Measurements from ENCODE around the gene SEC24C.
A peak's percentile ranks its signal among the peaks of the same experiment; 100 is the strongest.
"Not testable (repeated sequence)": the region's sequence is repeated elsewhere in the genome, so short reads cannot be mapped to it uniquely, and the experiment has no call there.

The SEC24C gene

GRCh38 chr10:73730153-73730906 is 13.8 kb upstream of the SEC24C start:
- peak; percentile 56 to 95 (median 84) for DNase-seq

GRCh38 chr10:73731588-73732375 is 12.4 kb upstream of the SEC24C start:
- DNase-seq = no peak

DNA sequence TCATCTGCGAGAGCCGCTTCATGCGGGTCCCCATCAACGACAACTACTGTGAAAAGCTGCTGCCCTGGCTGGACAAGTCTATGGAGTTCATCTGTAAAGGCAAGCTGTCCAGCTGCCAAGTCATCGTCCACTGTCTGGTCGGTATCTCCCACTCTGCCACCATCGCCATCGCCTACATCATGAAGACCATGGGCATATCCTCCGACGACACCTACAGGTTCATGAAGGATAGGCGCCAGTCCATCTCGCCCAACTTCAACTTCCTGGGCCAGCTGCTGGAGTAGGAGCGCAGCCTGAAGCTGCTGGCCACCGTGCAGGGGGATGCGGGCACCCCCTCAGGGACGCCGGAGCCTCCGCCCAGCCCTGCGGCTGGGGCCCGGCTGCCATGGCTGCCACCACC is 11.7 kb upstream of the SEC24C start:
- no peak for DNase-seq

DNA sequence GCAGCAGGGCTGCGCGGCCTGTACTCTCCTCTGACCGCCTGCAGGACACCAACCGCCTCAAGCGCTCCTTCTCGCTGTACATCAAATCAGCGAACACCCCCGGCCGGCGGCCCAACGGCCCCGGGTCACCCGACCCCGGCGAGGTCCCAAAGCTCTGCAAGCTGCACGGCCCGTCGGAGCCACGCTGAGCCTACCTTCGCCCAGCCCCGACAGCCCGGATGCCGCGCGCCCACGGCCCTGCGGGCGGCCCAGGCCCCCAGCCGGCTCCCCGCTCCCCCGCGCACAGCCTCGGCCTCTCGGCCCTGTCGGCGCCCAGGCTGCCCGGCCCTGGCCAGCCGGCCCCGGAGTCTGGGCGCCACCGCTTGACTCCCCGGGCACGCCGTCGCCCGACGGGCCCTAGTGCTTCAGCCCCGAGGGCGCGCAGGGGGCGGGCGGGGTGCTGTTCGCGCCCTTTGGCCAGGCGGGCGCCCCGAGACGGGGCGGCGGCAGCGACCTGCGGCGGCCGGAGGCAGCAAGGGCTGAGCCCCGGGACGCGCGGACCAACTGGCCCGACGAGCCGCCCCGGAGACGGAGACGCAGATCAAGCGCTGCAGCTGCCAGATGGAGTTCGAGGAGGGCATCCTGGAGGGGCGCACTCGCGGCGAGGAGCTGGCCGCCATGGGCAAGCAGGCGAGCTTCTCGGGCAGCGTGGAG is 11.1 kb upstream of the SEC24C start:
- DNase-seq = no peak

- no peak for DNase-seq
These were observed 10.0 kb upstream of the SEC24C start for GRCh38 chr10:73734028-73734720.

GRCh38 chr10:73734796-73735305 is 9.3 kb upstream of the SEC24C start:
- DNase-seq = no peak

DNA sequence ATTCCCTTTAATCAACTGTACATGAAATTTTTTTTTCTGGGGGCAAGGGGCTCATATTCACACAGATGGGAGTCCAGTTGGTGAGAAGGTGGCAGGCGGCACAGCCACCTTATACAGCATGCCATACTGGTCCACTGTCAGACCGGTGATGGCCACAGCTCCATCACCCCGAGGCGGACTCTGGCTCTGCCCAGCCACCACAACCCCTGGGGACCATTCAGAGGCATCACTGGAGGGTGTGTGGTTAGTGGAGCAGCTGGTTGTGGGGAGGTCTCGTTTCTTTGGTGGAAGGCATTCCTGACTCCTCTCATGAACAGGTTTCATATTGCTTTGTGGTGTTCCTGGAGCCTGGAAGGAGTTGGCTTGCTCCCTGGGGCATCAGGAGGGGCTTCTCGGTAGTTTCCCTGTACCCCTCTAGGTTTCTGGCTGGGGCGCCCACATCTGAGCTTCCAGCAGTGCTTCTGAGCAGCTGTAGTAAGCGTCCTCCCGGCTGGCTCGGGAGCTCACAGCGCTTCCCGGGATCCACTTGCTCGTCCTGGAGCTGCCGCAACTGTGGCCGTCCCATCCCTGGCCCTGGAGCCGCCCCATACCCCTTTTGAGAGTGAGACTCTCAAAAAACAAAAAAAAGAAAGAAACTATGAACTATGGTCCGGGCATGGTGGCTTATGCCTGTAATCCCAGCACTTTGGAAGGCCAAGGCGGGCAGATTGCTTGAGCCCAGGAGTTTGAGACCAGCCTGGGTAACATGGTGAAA is 3.5 kb upstream of the SEC24C start:
- DNase-seq = not testable (repeated sequence)

GRCh38 chr10:73742454-73742734 is 1.8 kb upstream of the SEC24C start:
- DNase-seq = no peak

- DNase-seq = no peak
These were observed 756 bp upstream of the SEC24C start for GRCh38 chr10:73743327-73743904.

GRCh38 chr10:73744664-73744975 is 448 bp downstream of the SEC24C start:
- peak in 3 of 51 donors; percentile 27 to 56 (median 42) for DNase-seq

DNA sequence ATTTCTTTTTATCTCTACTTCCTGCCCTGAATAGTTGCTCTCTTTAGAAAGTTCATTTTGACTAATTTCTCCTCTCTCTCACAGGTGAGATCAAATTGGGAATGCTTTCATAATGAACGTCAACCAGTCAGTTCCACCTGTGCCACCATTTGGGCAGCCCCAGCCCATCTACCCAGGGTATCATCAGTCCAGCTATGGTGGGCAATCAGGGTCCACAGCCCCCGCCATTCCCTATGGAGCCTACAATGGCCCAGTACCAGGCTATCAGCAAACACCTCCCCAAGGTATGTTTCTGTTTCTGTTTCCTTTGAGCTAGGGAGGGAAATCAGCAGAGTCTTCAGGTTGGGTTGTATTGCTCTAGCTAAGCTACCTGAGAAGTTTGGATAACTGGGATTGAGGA is 2.5 kb downstream of the SEC24C start:
- no peak for DNase-seq

- no peak for DNase-seq
These were observed 6.6 kb downstream of the SEC24C start for GRCh38 chr10:73750819-73751218.

DNA sequence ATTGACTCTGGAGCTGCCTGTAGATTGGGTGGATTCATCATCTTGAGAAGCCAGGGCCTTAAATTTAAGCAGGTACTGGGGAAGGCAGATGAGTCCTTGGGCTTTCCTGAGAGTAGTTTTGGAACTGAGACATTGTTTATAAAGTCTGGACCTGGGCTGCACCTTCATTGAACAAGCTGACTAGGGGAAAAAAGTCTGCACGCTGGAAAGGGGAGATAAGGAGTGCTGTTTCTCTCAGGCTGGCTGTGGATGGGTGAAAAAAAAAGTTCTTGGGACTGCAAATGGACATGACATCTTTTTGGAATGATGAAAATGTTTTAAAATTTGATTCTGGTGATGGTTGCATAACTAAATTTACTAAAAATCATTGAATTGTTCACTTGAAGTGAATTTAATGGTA is 12.0 kb downstream of the SEC24C start:
- no peak for DNase-seq

GRCh38 chr10:73758704-73759511 is 14.7 kb downstream of the SEC24C start:
- no peak for DNase-seq

- DNase-seq = no peak
These were observed 15.4 kb downstream of the SEC24C start for GRCh38 chr10:73759512-73760115.

- DNase-seq = no peak
These were observed 17.6 kb downstream of the SEC24C start for GRCh38 chr10:73761781-73762180.

DNA sequence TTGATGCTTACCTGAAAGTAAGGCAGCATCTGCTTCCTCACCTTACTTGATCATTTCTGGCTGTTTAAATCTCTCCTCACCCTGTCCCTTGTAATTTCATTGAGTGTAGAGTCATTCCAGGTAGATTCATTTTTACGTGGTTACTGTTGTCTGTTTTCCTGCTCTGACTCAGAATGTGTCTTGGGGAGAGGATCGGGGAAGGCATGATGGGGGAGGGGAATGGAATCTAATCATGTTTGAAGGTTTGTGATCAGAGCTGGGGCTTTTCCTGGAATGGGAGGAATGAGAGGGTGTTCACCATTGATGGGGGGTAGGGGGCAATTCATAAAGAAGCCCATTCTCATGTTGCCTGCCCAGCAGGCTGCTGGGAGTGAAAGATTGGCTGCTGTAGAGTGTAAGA is 18.7 kb downstream of the SEC24C start:
- no peak for DNase-seq

- DNase-seq = no peak
These were observed 19.2 kb downstream of the SEC24C start for GRCh38 chr10:73763343-73763742.

- DNase-seq = no peak
These were observed 20.9 kb downstream of the SEC24C start for GRCh38 chr10:73765066-73765465.

Measured in hypothalamus (tissue), 51 donors.